Measurements from ENCODE around the gene WWC1. TPM values are rescaled to one million over a fixed set of nuclear protein-coding genes. Genes with fewer than 3 reads are reported as not detected.

WWC1 gene
- total RNA-seq, 1 donor from 2014 or later: 0.52 TPM

DNA sequence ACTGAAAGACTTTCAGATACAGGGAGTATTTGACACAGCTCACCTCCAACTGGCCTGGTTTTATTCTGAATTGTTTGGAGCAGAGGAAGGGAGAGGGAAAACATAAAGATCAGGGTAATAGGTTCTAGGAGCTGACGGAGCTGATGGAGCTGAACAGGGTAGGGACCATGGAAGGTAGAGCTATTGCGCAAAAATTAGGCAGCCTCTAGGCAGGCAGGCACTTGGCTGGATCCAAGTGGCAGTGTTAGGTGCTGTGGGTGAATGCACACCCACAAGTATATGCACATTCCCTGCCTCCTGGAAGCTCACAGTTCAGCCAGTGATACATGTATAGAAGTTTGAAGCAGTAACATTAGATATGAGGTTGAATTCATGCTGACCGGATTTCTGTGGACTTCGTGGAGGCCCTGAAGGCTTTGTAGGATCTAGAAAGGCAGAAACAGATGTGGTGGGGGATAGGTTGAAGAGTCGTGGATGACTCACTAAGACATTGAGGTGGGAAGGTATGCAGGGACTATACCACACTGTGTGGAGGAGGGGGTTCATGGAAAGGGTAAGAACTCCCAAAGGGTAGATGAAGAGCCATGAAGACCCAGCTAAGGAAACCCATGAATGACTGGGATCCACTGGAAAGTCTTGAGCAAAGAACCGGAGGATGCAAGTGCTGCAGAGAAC is 50.8 kb downstream of the WWC1 start:
- Histone ChIP-seq H3K4me1 (ENCODE audit: control insufficient read depth in 3 of 3, insufficient read depth in 3 of 3, low read length in 3 of 3) (no peaks in the 10 kb centered on the region), H3K9ac (ENCODE audit: low read depth in 1 of 3, low read length in 3 of 3) (no peak overlapping the region), H3K27ac (ENCODE audit: low read depth, low read length) (no peak overlapping the region)

DNA sequence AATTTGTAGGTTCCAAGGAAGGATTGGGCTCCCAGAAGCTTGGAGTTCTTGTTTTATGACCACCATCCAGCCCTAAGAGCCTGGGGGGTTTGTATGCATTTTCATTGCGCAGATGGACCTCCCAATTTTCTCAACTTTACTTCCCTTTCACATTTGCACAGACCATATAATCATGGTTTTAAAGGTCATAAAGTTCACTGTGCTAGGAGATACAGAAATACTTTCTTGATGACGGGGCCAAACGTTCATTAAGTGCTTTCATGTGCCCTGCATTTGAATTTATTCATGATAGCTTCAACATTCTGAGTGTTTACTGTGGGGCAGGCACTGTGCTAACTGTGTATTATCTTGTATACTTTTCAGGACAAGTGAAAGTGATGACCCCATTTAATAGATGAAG is 51.5 kb downstream of the WWC1 start:
- no peaks in the 10 kb centered on the region for H3K9me3 ChIP-seq (ENCODE audit: control insufficient read depth in 3 of 3, low read length in 3 of 3)
- H3K9ac ChIP-seq (ENCODE audit: low read depth in 1 of 3, low read length in 3 of 3): no peak overlapping the region
- H3K27me3 ChIP-seq (ENCODE audit: control insufficient read depth in 3 of 3, insufficient read depth in 3 of 3, low read length in 3 of 3): peaks cover 0 to 17% (median 5%) of the 10 kb centered on the region in 3 donors
- no peak overlapping the region for H3K27ac ChIP-seq (ENCODE audit: low read depth, low read length)
- no peaks in the 10 kb centered on the region for H3K4me1 ChIP-seq (ENCODE audit: control insufficient read depth in 3 of 3, insufficient read depth in 3 of 3, low read length in 3 of 3)
- no peak overlapping the region for H3K4me3 ChIP-seq (ENCODE audit: low read length in 3 of 3)
- H3K36me3 ChIP-seq (ENCODE audit: control insufficient read depth in 3 of 3, insufficient read depth in 3 of 3, low read length in 3 of 3): no peaks in the 10 kb centered on the region

More for the DNA sequence above, 50.8 kb downstream of the WWC1 start:
- Histone ChIP-seq H3K4me3 (ENCODE audit: low read length in 3 of 3) (no peak overlapping the region), H3K27me3 (ENCODE audit: control insufficient read depth in 3 of 3, insufficient read depth in 3 of 3, low read length in 3 of 3) (peaks cover 0 to 17% (median 5%) of the 10 kb centered on the region in 3 donors), H3K9me3 (ENCODE audit: control insufficient read depth in 3 of 3, low read length in 3 of 3) (no peaks in the 10 kb centered on the region), H3K36me3 (ENCODE audit: control insufficient read depth in 3 of 3, insufficient read depth in 3 of 3, low read length in 3 of 3) (no peaks in the 10 kb centered on the region)

DNA sequence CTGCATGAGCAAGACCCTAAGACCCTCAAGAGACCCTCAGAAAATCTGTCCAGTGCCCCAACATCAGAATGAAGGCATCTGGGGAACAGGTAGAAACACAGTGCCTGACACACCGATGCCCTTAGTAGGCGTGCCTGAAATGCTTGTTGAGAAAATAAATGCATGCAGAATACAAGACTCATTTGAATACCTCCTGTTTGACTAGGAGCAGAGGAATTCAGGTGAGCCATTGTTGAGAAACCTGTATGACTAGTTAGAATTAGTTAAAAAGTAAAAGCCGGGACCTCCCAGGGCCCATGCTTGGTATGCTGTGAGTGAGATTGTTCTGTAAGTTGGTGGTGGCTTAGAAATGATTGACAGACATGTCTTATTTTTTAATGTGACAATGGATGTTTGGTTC is 55.0 kb downstream of the WWC1 start:
- no peak overlapping the region for H3K27ac ChIP-seq (ENCODE audit: low read depth, low read length)
- no peaks in the 10 kb centered on the region for H3K4me1 ChIP-seq (ENCODE audit: control insufficient read depth in 3 of 3, insufficient read depth in 3 of 3, low read length in 3 of 3)
- H3K36me3 ChIP-seq (ENCODE audit: control insufficient read depth in 3 of 3, insufficient read depth in 3 of 3, low read length in 3 of 3): no peaks in the 10 kb centered on the region
- H3K9me3 ChIP-seq (ENCODE audit: control insufficient read depth in 3 of 3, low read length in 3 of 3): no peaks in the 10 kb centered on the region
- no peak overlapping the region for H3K9ac ChIP-seq (ENCODE audit: low read depth in 1 of 3, low read length in 3 of 3)
- no peak overlapping the region for H3K4me3 ChIP-seq (ENCODE audit: low read length in 3 of 3)
- peaks cover 0 to 18% (median 0%) of the 10 kb centered on the region in 3 donors for H3K27me3 ChIP-seq (ENCODE audit: control insufficient read depth in 3 of 3, insufficient read depth in 3 of 3, low read length in 3 of 3)

DNA sequence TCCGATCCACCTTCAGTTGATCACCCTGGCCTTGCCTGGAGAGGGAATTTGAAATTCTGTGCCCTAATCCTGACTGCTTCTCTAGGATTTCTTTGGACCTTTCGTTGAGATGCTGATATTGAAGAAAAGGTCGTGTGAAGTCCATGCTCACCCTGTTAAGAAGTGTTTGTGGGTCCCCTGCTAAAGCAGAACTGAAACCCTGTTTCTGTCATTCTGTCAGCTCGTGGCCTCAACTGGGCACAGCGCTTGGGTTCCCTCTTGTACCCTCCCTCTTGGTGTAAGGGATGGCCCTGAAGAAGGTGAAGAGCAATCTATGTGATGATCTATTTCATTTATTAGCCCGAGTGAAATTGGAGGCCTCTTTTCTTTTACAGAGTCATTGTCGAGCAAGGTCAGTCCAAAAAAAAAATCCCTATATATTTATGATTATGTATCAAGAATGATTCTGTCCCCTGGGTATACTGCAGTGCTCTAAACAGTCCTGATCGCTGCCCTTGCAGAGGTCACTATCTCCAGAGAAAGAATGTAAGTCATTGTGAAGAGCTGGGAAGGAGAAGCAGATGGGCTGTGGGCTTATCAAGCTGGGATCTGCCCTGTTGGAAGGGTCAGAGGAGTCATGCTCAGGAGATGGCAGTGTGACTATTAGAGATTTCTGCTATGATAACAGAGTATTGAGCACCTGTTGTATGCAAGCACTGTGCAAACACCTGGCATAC is 56.1 kb downstream of the WWC1 start:
- no peaks in the 10 kb centered on the region for H3K9me3 ChIP-seq (ENCODE audit: control insufficient read depth in 3 of 3, low read length in 3 of 3)
- H3K27ac ChIP-seq (ENCODE audit: low read depth, low read length): no peak overlapping the region
- peaks cover 0 to 9% (median 0%) of the 10 kb centered on the region in 3 donors for H3K27me3 ChIP-seq (ENCODE audit: control insufficient read depth in 3 of 3, insufficient read depth in 3 of 3, low read length in 3 of 3)
- no peaks in the 10 kb centered on the region for H3K4me1 ChIP-seq (ENCODE audit: control insufficient read depth in 3 of 3, insufficient read depth in 3 of 3, low read length in 3 of 3)
- no peak overlapping the region for H3K9ac ChIP-seq (ENCODE audit: low read depth in 1 of 3, low read length in 3 of 3)
- H3K4me3 ChIP-seq (ENCODE audit: low read length in 3 of 3): no peak overlapping the region
- no peaks in the 10 kb centered on the region for H3K36me3 ChIP-seq (ENCODE audit: control insufficient read depth in 3 of 3, insufficient read depth in 3 of 3, low read length in 3 of 3)

DNA sequence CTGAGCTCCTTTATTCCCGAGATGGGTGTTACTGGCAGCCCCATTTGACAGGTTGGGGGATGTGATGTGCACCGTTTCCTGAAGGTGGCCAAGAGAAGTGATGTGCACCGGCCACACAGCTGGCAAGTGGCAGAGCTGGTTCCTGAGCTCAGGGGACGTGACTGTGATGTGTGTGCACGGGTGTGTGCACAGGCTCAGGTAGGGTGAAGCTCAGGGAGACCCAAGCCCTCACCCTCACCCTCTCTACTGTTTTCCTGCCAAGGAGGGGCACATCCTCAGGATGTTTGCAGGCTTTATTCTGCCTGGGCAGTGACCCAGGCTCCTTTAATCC is 56.6 kb downstream of the WWC1 start:
- no peaks in the 10 kb centered on the region for H3K36me3 ChIP-seq (ENCODE audit: control insufficient read depth in 3 of 3, insufficient read depth in 3 of 3, low read length in 3 of 3)
- H3K9me3 ChIP-seq (ENCODE audit: control insufficient read depth in 3 of 3, low read length in 3 of 3): no peaks in the 10 kb centered on the region
- no peaks in the 10 kb centered on the region for H3K4me1 ChIP-seq (ENCODE audit: control insufficient read depth in 3 of 3, insufficient read depth in 3 of 3, low read length in 3 of 3)
- H3K27ac ChIP-seq (ENCODE audit: low read depth, low read length): no peak overlapping the region
- no peak overlapping the region for H3K9ac ChIP-seq (ENCODE audit: low read depth in 1 of 3, low read length in 3 of 3)
- H3K4me3 ChIP-seq (ENCODE audit: low read length in 3 of 3): no peak overlapping the region
- H3K27me3 ChIP-seq (ENCODE audit: control insufficient read depth in 3 of 3, insufficient read depth in 3 of 3, low read length in 3 of 3): peaks cover 0 to 9% (median 0%) of the 10 kb centered on the region in 3 donors

DNA sequence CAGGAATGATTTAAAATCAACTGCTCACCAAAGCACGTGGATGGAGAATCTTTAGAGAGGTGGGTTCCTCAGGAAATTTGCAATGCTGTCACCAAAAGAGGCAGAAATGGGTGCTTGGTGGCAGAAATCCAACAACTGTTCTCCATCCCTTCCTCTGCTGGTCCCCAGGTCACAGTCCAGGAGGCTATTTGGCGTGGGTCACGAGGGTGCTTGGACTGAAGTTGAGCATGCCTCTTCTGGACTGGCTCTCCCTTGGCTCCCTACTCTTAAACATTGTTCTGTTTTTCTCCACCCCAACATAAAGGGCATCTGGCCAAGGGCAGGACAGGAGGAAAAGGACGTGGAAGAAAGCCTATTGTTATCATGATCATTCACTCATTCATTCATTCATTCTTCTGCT is 58.9 kb downstream of the WWC1 start:
- Histone ChIP-seq H3K9ac (ENCODE audit: low read depth in 1 of 3, low read length in 3 of 3) (no peak overlapping the region), H3K27ac (ENCODE audit: low read depth, low read length) (no peak overlapping the region), H3K4me1 (ENCODE audit: control insufficient read depth in 3 of 3, insufficient read depth in 3 of 3, low read length in 3 of 3) (no peaks in the 10 kb centered on the region), H3K36me3 (ENCODE audit: control insufficient read depth in 3 of 3, insufficient read depth in 3 of 3, low read length in 3 of 3) (no peaks in the 10 kb centered on the region), H3K27me3 (ENCODE audit: control insufficient read depth in 3 of 3, insufficient read depth in 3 of 3, low read length in 3 of 3) (peaks cover 0 to 11% (median 0%) of the 10 kb centered on the region in 3 donors), H3K4me3 (ENCODE audit: low read length in 3 of 3) (no peak overlapping the region), H3K9me3 (ENCODE audit: control insufficient read depth in 3 of 3, low read length in 3 of 3) (no peaks in the 10 kb centered on the region)

DNA sequence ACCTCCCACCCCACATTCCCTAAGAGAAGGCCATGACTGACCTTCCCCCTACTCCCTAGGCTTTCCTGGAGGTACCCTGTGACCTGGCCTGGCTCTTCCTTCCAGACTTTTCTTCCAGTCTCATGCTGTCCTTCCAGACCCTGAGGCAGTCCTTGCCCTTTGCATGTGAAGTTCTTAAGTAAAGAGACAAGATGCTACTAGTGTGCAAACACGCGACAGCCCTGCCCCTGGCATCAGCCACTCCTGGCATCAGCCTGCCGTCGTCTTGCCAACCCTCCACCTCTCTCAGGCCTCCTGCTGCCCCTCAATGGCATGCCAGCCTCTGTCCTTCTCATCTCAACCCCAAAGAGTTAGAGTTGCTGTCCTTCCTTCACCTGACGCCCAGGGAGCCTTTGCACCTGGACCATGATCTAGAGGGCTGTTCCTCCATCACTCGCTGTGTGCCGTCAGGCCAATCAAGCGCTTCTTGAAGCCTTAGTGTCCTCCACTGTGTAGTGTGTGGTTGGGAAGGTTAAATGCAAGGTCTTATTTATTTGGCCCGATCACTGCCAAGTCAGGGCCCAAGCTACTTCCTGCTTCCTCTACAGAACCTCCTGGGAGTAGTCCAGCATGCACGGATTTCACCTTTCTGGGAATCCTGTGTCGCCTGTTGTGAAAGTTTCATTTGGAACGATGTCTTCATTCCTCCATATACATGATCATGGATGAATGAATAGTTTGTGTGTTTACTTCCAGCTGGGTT is 61.9 kb downstream of the WWC1 start:
- H3K9ac ChIP-seq (ENCODE audit: low read depth in 1 of 3, low read length in 3 of 3): no peak overlapping the region
- H3K9me3 ChIP-seq (ENCODE audit: control insufficient read depth in 3 of 3, low read length in 3 of 3): no peaks in the 10 kb centered on the region
- H3K4me3 ChIP-seq (ENCODE audit: low read length in 3 of 3): no peak overlapping the region
- H3K4me1 ChIP-seq (ENCODE audit: control insufficient read depth in 3 of 3, insufficient read depth in 3 of 3, low read length in 3 of 3): no peaks in the 10 kb centered on the region
- H3K27me3 ChIP-seq (ENCODE audit: control insufficient read depth in 3 of 3, insufficient read depth in 3 of 3, low read length in 3 of 3): peaks cover 0 to 7% (median 0%) of the 10 kb centered on the region in 3 donors
- no peaks in the 10 kb centered on the region for H3K36me3 ChIP-seq (ENCODE audit: control insufficient read depth in 3 of 3, insufficient read depth in 3 of 3, low read length in 3 of 3)
- H3K27ac ChIP-seq (ENCODE audit: low read depth, low read length): no peak overlapping the region

DNA sequence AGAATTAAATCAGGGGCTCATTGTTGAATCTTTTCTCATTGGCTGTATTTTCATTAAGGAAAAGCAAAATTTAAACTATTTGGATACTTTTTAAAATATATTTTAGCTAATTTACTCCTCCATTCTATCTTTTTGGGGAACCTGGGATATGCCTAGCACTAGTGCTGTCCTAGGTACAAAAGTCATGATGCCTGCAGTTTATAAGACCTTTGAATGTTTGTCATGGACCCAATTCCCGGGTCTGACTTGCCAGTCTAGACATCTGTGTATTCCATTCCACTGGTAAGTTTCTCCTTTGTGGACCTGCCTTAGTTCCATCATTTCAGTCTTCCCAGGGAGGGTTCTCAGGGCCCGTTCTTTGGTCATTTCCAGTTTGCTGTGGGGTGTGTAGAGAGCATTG is 63.0 kb downstream of the WWC1 start:
- no peaks in the 10 kb centered on the region for H3K4me1 ChIP-seq (ENCODE audit: control insufficient read depth in 3 of 3, insufficient read depth in 3 of 3, low read length in 3 of 3)
- H3K27ac ChIP-seq (ENCODE audit: low read depth, low read length): no peak overlapping the region

DNA sequence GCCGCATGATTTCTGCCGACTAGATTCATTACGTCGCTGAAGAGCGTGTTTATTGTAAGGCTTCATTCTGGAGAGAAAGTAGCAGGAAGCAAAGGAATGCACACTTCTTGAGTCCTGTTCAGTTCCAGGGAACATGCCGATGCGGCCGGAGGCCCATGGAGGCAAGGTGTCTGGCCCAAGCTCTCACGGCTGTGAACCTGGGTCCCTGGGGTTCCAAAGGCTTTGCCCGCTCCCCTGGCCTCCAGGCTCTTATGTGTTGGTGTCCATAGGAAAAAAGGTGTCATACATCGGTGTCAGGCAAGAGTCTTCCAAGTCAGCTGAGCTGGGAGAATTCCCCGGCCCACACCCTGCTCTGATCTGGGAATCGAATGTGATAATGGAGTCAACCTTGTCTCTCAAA is 64.7 kb downstream of the WWC1 start:
- Histone ChIP-seq H3K27me3 (ENCODE audit: control insufficient read depth in 3 of 3, insufficient read depth in 3 of 3, low read length in 3 of 3) (peaks cover 0 to 11% (median 0%) of the 10 kb centered on the region in 3 donors), H3K27ac (ENCODE audit: low read depth, low read length) (no peak overlapping the region), H3K4me1 (ENCODE audit: control insufficient read depth in 3 of 3, insufficient read depth in 3 of 3, low read length in 3 of 3) (no peaks in the 10 kb centered on the region), H3K9ac (ENCODE audit: low read depth in 1 of 3, low read length in 3 of 3) (no peak overlapping the region), H3K4me3 (ENCODE audit: low read length in 3 of 3) (no peak overlapping the region), H3K9me3 (ENCODE audit: control insufficient read depth in 3 of 3, low read length in 3 of 3) (no peaks in the 10 kb centered on the region), H3K36me3 (ENCODE audit: control insufficient read depth in 3 of 3, insufficient read depth in 3 of 3, low read length in 3 of 3) (no peaks in the 10 kb centered on the region)

More for the DNA sequence above, 63.0 kb downstream of the WWC1 start:
- H3K36me3 ChIP-seq (ENCODE audit: control insufficient read depth in 3 of 3, insufficient read depth in 3 of 3, low read length in 3 of 3): no peaks in the 10 kb centered on the region
- H3K4me3 ChIP-seq (ENCODE audit: low read length in 3 of 3): no peak overlapping the region
- no peaks in the 10 kb centered on the region for H3K9me3 ChIP-seq (ENCODE audit: control insufficient read depth in 3 of 3, low read length in 3 of 3)
- H3K9ac ChIP-seq (ENCODE audit: low read depth in 1 of 3, low read length in 3 of 3): no peak overlapping the region
- peaks cover 0 to 2% (median 0%) of the 10 kb centered on the region in 3 donors for H3K27me3 ChIP-seq (ENCODE audit: control insufficient read depth in 3 of 3, insufficient read depth in 3 of 3, low read length in 3 of 3)

DNA sequence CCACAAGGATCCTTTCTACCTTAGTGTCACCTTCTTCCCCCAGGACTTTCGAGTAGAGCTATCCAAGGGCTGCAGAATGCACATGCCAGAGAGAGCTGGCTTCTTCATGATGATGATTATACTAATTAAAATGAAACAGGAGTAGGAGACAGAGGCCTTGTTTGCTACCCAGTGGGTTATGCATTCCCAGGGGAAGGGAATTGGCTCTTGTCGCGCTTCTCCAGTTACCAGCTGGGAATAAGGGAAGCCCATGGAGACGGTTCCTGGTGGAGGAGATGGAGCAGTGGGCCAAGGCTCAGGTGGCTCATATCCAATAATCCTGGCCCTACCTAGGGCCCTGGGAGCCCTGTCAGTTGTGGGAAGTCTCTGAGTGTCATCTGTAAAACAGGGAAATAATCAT is 65.1 kb downstream of the WWC1 start:
- Histone ChIP-seq H3K36me3 (ENCODE audit: control insufficient read depth in 3 of 3, insufficient read depth in 3 of 3, low read length in 3 of 3) (no peaks in the 10 kb centered on the region), H3K4me1 (ENCODE audit: control insufficient read depth in 3 of 3, insufficient read depth in 3 of 3, low read length in 3 of 3) (no peaks in the 10 kb centered on the region), H3K27ac (ENCODE audit: low read depth, low read length) (no peak overlapping the region), H3K9ac (ENCODE audit: low read depth in 1 of 3, low read length in 3 of 3) (no peak overlapping the region), H3K27me3 (ENCODE audit: control insufficient read depth in 3 of 3, insufficient read depth in 3 of 3, low read length in 3 of 3) (peaks cover 0 to 11% (median 0%) of the 10 kb centered on the region in 3 donors), H3K4me3 (ENCODE audit: low read length in 3 of 3) (no peak overlapping the region), H3K9me3 (ENCODE audit: control insufficient read depth in 3 of 3, low read length in 3 of 3) (no peaks in the 10 kb centered on the region)

Measured in skeletal muscle tissue (tissue), 4 donors.